Cardiac fibroblast (primary cell): ENCODE measurements around the gene USP40.

ENCODE experiments used
- DNase-seq, 2 donors: peaks; one replicate each; pipeline versions ENCODE4 v3.0.0 to v3.0.0-alpha.2; 2010; ENCODE audit warnings: low read depth in 2 of 2
- H3K4me3 ChIP-seq, 2 donors: replicated peaks in 1 of 2; 1 replicate in 1 of 2; 2 replicates in 1 of 2; pipeline ENCODE4 v1.5.1; 2011; ENCODE audit warnings: low read depth in 2 of 2, low read length in 2 of 2, mild to moderate bottlenecking in 2 of 2, moderate library complexity in 1 of 2
- TF ChIP-seq, protein P1 (sequence below): IDR thresholded peaks from one replicate; pipeline ENCODE4 v1.5.1; 2011; ENCODE audit warnings: low read depth, mild to moderate bottlenecking, low read length, inconsistent platforms

USP40 gene

DNA sequence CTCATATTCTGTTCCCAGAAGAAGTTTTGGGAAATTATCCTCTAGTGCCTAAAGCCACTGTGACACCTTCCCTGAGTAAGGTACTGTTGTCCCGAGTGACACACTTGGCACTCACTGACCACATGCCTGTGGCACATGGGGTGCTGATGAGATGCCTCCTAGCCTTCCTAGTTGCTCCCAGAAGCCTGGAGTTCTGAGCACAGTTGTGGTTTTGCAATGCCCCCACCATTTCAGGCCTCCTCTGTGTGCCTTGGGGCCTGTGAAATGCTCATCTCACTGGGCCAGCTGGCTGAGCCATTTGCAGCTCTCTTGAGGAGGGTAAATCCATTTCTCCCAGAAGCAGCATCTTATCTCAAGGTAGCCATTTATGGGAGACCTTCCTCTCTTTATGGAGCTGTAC lies 120.5 kb downstream of the USP40 start:
- TF ChIP-seq, protein P1, sequence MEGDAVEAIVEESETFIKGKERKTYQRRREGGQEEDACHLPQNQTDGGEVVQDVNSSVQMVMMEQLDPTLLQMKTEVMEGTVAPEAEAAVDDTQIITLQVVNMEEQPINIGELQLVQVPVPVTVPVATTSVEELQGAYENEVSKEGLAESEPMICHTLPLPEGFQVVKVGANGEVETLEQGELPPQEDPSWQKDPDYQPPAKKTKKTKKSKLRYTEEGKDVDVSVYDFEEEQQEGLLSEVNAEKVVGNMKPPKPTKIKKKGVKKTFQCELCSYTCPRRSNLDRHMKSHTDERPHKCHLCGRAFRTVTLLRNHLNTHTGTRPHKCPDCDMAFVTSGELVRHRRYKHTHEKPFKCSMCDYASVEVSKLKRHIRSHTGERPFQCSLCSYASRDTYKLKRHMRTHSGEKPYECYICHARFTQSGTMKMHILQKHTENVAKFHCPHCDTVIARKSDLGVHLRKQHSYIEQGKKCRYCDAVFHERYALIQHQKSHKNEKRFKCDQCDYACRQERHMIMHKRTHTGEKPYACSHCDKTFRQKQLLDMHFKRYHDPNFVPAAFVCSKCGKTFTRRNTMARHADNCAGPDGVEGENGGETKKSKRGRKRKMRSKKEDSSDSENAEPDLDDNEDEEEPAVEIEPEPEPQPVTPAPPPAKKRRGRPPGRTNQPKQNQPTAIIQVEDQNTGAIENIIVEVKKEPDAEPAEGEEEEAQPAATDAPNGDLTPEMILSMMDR: no peak
- no peak for DNase-seq
- no peak overlapping the region for H3K4me3 ChIP-seq

DNA sequence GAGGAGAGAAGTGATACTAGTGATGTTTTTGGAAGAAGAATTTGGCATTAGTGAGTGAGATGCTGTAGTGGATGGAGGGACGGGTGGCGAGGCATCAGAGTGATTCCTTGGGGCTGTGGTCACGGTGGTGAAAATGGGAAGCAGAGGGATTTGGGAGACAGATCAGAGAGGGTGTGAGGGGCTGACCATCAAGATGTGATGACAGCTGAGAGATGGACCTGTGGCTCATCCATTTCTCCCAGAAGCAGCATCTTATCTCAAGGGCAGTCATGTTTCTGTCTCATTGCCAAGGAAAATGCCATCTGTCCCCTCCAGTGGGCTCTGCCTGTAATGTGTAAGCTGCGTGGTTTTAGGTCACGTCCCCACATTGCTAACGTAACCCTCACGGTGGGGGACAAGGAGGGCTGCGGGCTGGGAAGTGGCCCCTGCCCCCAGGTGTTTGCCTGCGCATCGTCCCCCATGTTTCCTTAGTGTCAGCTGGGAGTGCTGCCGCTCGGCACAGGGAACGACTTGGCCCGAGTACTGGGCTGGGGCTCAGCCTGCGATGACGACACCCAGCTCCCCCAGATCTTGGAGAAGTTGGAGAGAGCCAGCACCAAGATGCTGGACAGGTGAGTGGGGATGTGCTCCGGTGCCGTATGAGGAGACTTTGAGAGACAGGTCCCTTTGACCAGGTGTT lies 121.3 kb downstream of the USP40 start:
- no peak overlapping the region for H3K4me3 ChIP-seq
- TF ChIP-seq, protein P1: no peak
- no peak for DNase-seq

DNA sequence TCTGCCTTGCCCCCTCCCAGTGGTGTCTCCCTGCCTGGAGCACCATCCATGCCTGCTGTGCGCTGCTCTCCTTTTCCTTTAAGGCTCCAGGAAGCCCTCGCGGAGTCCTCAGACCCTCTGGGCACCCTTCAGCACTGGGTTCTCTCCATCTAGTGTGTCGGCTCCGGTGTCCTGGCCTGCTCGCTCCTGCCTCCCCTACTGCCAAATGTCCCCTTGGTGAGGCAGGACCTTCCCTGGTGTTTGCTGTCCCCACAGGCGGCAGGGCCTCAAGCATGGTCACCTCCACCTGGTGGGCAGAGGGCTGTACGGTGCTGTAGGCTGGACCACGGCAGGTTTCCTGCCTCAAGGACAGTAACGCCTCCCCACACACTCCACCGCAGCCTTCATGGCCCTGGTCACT lies 122.1 kb downstream of the USP40 start:
- TF ChIP-seq, protein P1: no peak
- DNase-seq: no peak
- no peak overlapping the region for H3K4me3 ChIP-seq

DNA sequence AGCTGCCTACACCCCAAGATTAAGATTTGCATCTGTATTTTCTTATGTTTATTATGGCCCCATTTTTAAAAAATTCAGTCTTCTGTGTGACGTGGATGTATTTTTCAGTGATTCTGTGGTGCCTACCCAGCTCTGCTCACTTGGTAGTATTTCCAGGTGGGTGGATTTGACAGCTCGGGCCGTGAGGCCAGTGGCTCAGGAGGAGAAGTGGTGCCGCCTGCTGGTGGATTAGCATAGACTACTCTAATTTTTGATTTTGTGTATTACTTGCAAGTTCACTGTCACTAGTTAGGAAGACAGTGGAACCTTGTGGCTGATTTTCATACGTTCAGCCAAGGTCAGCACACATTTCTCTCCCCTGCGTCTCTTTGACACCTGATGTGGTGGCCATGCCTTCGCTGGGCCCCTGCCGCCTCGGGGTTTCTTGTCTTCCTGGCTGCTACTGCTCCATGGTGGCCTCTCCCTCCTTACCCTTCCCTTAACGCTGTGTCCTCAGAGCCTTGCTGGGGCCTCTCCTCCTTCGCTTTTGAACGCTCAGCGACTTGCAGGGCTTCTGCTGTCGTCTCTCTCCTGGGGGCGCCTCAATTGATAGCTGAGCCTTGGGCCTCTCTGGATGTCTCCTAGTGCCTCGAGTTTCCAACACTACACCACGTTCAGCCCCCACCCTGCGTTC lies 122.9 kb downstream of the USP40 start:
- TF ChIP-seq, protein P1: peak; percentile 77
- peak; percentile 88 to 90 for DNase-seq

DNA sequence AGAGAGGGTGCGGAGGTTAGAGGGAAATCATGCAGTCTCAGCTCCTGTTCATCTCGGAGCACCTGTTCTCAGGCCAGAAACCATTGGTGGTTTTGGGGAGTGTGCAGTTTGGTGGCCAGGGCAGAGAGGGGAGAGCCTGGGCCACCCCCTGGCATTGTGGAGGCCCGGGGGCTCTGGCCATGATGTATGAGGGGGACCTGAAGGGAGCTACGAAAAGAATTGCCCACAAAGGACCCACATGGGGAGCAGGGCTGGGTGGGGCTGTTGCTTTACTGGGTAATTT lies 124.6 kb downstream of the USP40 start:
- TF ChIP-seq, protein P1: no peak
- no peak overlapping the region for H3K4me3 ChIP-seq
- DNase-seq: no peak

More for the DNA sequence above, 122.9 kb downstream of the USP40 start:
- no peak overlapping the region for H3K4me3 ChIP-seq

DNA sequence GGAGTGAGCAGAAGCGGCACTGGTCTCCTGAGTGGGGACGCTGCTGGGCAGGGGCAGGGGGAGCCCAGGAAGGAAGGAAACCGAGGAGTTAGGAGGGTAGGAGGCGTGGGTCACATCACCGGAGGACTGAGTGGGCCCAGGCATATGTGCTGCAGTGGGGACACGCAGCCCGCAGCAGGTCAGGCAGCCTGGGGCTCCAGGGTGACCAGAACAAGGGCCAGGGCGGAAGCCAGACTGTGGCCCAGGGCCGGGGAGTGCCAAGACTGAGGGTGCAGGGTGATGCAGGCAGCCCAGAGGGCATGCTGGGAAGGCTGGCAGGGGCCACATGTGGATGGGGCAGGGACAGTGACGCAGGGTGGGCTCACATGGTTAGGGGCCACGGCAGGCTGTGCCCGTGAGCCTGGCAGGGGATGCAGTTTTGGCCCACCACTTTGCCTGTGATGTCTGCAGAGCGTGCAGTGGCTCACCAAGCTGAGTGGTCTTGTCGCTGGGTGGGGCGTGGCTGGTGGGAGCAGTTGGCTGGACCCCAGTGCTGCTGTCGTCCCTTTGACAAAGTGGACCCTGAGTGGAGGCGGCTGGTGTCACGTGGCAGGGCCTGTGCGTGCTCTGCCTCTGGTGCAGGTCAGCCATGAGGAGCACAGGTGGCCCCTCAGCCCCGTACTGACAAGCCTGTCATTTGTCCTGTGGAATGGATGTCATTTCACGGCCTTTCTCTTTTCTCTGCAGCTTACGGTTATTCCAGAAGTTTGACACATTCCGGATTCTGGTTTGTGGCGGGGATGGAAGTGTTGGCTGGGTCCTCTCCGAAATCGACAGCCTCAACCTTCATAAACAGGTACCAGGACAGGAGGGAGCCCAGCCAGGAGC lies 125.2 kb downstream of the USP40 start:
- TF ChIP-seq, protein P1: no peak

More for the DNA sequence above, 125.2 kb downstream of the USP40 start:
- no peak overlapping the region for H3K4me3 ChIP-seq
- no peak for DNase-seq
